HFF-Myc (cell line): ENCODE measurements around the gene TIMMDC1.

ENCODE experiments used
- DNase-seq: peaks from one replicate; pipeline ENCODE4 v3.0.0-alpha.2; 2011; ENCODE audit warnings: low read depth; ENCODE audit errors: extremely low read depth
- H3K4me3 ChIP-seq: replicated peaks from 2 replicates; pipeline ENCODE4 v1.5.1; 2011; ENCODE audit warnings: low read depth, mild to moderate bottlenecking, control low read depth, low read length
- TF ChIP-seq, protein P1 (sequence below): IDR thresholded peaks from 2 replicates; pipeline ENCODE4 v1.5.1; 2012; ENCODE audit warnings: mild to moderate bottlenecking, low read depth, low read length, control low read depth; ENCODE audit errors: missing control alignments

Gene TIMMDC1

DNA sequence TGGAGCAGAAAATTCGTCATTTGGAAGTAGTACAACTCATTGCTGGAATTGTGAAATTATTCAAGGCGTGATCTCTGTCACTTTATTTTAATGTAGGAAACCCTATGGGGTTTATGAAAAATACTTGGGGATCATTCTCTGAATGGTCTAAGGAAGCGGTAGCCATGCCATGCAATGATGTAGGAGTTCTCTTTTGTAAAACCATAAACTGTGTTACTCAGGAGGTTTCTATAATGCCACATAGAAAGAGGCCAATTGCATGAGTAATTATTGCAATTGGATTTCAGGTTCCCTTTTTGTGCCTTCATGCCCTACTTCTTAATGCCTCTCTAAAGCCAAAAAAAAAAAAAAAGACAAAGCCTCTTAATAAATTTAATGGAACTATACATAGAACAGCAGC lies 5.5 kb upstream of the TIMMDC1 start:
- H3K4me3 ChIP-seq = no peak overlapping the region
- TF ChIP-seq, protein P1, sequence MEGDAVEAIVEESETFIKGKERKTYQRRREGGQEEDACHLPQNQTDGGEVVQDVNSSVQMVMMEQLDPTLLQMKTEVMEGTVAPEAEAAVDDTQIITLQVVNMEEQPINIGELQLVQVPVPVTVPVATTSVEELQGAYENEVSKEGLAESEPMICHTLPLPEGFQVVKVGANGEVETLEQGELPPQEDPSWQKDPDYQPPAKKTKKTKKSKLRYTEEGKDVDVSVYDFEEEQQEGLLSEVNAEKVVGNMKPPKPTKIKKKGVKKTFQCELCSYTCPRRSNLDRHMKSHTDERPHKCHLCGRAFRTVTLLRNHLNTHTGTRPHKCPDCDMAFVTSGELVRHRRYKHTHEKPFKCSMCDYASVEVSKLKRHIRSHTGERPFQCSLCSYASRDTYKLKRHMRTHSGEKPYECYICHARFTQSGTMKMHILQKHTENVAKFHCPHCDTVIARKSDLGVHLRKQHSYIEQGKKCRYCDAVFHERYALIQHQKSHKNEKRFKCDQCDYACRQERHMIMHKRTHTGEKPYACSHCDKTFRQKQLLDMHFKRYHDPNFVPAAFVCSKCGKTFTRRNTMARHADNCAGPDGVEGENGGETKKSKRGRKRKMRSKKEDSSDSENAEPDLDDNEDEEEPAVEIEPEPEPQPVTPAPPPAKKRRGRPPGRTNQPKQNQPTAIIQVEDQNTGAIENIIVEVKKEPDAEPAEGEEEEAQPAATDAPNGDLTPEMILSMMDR = no peak
- no peak for DNase-seq

DNA sequence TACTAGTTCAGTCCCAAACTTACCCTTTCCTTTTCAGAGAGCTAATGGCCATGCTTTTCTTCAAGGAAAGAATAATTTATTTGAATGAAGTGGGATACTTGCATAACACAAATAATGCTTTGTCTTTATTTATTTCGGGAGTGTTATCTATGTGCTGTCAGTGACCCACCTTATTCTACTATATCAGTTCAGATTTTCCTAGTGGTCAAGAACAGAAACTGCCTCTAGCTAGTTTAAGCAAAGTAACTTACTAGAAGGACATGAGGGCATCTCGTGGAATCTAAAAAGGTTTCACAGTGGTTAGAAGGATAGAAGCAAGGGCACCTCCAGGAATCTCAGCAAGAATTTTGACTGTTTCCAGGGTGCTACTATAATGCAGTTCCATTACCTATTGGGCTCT lies 3.8 kb upstream of the TIMMDC1 start:
- no peak overlapping the region for H3K4me3 ChIP-seq
- TF ChIP-seq, protein P1 = no peak

DNA sequence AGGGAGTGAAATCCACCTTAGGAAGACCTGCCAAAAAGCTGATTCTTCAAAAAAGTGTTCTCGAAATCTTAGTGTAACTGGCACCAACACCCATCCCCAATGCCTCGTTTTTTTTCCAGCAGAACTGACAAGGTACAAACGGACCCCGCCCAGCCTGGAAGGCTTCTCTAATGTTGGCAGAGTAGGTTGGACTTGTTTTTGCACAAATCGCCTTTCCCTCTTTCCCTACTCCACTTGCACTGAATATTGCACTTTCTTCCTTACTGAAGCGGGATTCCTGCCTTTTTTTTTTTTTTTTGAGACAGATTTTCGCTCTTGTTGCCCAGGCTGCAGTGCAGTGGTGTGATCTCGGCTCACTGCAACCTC lies 544 bp upstream of the TIMMDC1 start:
- TF ChIP-seq, protein P1 = no peak
- no peak for DNase-seq
- peak overlapping the region; percentile 94 for H3K4me3 ChIP-seq

More for the DNA sequence above, 3.8 kb upstream of the TIMMDC1 start:
- DNase-seq = no peak

DNA sequence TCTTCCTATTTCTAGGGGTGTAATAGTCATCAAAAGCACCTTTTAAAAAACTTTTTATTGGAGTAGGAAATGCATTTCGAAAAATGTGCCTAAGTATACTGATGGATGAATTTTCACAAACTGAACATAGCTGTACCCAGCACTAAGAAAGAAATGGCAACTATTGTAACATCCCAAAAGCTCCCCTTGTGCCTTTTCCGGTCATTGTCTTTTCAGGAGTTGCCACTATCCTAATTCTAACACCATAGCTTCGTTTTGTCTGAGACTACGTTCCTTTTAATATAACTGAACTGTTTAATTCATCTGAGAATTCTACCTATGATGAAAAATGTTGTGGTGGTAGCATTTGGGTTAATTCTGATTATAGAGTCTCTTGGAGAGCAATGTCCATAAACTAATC lies 1.9 kb downstream of the TIMMDC1 start:
- H3K4me3 ChIP-seq = peak overlapping the region; percentile 94
- TF ChIP-seq, protein P1 = no peak
- DNase-seq = no peak

DNA sequence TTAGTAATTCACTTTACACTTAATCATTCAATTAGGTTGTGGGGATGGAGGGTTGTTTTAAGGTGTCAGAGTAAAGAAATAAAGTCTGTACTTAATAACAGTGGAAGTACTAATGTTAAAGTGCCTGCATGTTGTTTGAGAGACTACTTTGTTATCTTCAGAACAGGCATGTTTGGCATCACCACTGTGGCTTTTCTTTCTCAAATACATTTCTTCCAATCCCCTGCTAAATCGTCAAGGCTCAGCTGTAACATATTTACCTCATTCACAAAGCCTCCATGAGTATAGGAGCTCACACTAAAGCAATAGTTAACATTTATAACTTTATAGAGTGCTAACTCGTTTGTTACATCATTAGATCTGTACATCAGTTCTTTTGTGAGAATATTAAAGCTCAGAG lies 2.6 kb downstream of the TIMMDC1 start:
- no peak for DNase-seq
- peak overlapping the region; percentile 94 for H3K4me3 ChIP-seq
- TF ChIP-seq, protein P1 = no peak

DNA sequence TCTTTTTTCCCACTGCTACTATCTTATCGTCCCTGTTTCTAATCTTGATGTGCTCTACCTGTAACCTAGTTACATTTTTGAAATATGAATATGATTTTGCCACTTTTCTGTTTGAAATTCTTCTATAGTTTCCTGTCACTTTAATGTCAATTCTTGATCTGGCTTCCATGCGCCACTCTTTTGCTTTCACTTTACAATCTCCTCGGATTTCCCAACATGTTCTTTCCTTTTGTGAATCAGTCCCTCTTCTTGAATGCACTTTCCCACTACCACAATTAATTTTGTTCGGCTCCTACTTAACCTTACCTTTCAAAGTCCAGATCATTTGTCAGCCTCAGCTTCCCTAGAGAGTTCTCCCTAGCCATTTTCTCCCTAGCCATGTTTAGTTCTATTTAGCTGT lies 8.3 kb downstream of the TIMMDC1 start:
- DNase-seq = no peak
- TF ChIP-seq, protein P1 = no peak
- no peak overlapping the region for H3K4me3 ChIP-seq

DNA sequence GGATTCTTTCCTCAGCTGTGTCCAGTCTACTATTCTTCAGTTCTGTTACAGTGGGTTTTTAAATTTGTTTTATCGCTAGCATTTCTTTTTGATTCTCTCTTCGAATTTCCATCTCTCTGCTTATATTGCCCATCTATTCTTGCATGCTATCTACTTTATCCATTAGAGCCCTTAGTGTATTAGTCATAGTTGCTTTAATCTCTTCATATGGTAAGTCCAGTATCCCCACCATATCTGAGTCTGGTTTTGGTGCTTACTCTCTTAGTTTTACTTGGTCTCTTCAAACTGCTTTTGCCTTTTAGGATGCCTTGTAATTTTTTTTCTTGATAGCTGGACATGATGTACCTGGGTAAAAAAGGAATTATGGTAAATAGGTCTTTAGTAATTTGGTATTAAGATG lies 9.1 kb downstream of the TIMMDC1 start:
- no peak overlapping the region for H3K4me3 ChIP-seq
- TF ChIP-seq, protein P1 = no peak
- DNase-seq = no peak
